Kidney tubule cell (primary cell): ENCODE results near the gene C19orf81.
A peak's percentile ranks its signal among the peaks of the same experiment; 100 is the strongest.
"Not testable (repeated sequence)": the region's sequence is repeated elsewhere in the genome, so short reads cannot be mapped to it uniquely, and the experiment has no call there.

Experiments used
- DNase-seq: peaks from one replicate; pipeline ENCODE4 v3.0.0-alpha.2; 2018; ENCODE audit warnings: low spot score

Gene C19orf81

GRCh38 chr19:50649433-50650391 is at the start of gene C19orf81:
C19orf81 (plus strand) TSS chr19:50649445; CDS start chr19:50649445, 0 bp downstream.
- no peak for DNase-seq

- no peak for DNase-seq
Observed at GRCh38 chr19:50601407-50602088, 47.7 kb upstream of the C19orf81 start.

- DNase-seq, result no peak
Observed at GRCh38 chr19:50602089-50602422, 47.2 kb upstream of the C19orf81 start.

GRCh38 chr19:50602496-50602895 is 46.7 kb upstream of the C19orf81 start:
- no peak for DNase-seq

GRCh38 chr19:50602935-50603334 is 46.3 kb upstream of the C19orf81 start:
- no peak for DNase-seq

GRCh38 chr19:50604264-50605073 is 44.8 kb upstream of the C19orf81 start:
- DNase-seq, result not testable (repeated sequence)

GRCh38 chr19:50606059-50606836 is 43.0 kb upstream of the C19orf81 start:
- not testable (repeated sequence) for DNase-seq

GRCh38 chr19:50607388-50607787 is 41.9 kb upstream of the C19orf81 start:
- no peak for DNase-seq

- DNase-seq, result peak; percentile 72
Observed at GRCh38 chr19:50607874-50608785, 41.1 kb upstream of the C19orf81 start.

GRCh38 chr19:50612504-50613404 is 36.5 kb upstream of the C19orf81 start:
- not testable (repeated sequence) for DNase-seq

- DNase-seq, result not testable (repeated sequence)
Observed at GRCh38 chr19:50618379-50618778, 30.9 kb upstream of the C19orf81 start.

GRCh38 chr19:50619184-50619583 is 30.1 kb upstream of the C19orf81 start:
- DNase-seq, result not testable (repeated sequence)

- not testable (repeated sequence) for DNase-seq
Observed at GRCh38 chr19:50620394-50620906, 28.8 kb upstream of the C19orf81 start.

GRCh38 chr19:50624949-50625600 is 24.2 kb upstream of the C19orf81 start:
- no peak for DNase-seq

GRCh38 chr19:50626011-50626410 is 23.2 kb upstream of the C19orf81 start:
- no peak for DNase-seq

- DNase-seq, result no peak
Observed at GRCh38 chr19:50626795-50627194, 22.4 kb upstream of the C19orf81 start.

- no peak for DNase-seq
Observed at GRCh38 chr19:50628146-50628545, 21.1 kb upstream of the C19orf81 start.

GRCh38 chr19:50628551-50628950 is 20.7 kb upstream of the C19orf81 start:
- no peak for DNase-seq

GRCh38 chr19:50629194-50629593 is 20.1 kb upstream of the C19orf81 start:
- no peak for DNase-seq
